K562 (cell line): Measurements from ENCODE around the gene ADGRF5. TPM values are rescaled to one million over a fixed set of nuclear protein-coding genes. Genes with fewer than 3 reads are reported as not detected.

ENCODE experiments used
- ATAC-seq: fragments of 200-7000 bp; cut with Tn5 transposase; 3 replicates; pipeline ENCODE4 v1.9.1; 2020; ENCODE audit warnings: moderate library complexity
- BruUV-seq: library from RNA; stranded (reverse); fragments of 400-500 nt; replicated peaks from 2 replicates; lab custom pipeline; 2021; lab: Mats Ljungman, UMichigan
- CTCF ChIA-PET: fragments of 300-600 bp; formaldehyde crosslinking; extraction: SDS; loops from one replicate; lab custom pipeline; 2021; ENCODE audit warnings: low intra/inter-chr PET ratio; lab: Yijun Ruan, JAX
- POLR2A ChIA-PET: fragments of 300-600, 350-650 bp; sonication (Branson Sonifier 250); formaldehyde crosslinking; extraction: SDS; loops from one replicate; lab custom pipeline; 2021; ENCODE audit warnings: antibody characterized with exemption, inconsistent platforms; lab: Yijun Ruan, JAX
- DNase-seq, 4 experiments: peaks; one replicate each; pipeline versions ENCODE4 v3.0.0 to v3.0.0-alpha.2; 2011 to 2018; ENCODE audit warnings: low spot score in 3 of 4, mixed read lengths in 3 of 4; ENCODE audit errors: extremely low read depth in 1 of 4
- FAIRE-seq: peaks from 2 replicates; lab custom pipeline; 2011; peaks lifted over from hg19 to GRCh38; lab: Jason Lieb, UNC
- H2AFZ ChIP-seq: 2 replicates; pipeline ENCODE4 v1.6.0; 2011; ENCODE audit warnings: low read depth, low read length, control low read depth, inconsistent platforms
- H3K27ac ChIP-seq: fragments of 200-600 bp; 3 replicates; pipeline ENCODE4 v1.8.0; 2011; ENCODE audit warnings: low read depth, mild to moderate bottlenecking, control low read depth, inconsistent platforms, low read length, moderate library complexity, mixed read lengths; ENCODE audit errors: extremely low read depth
- H3K27me3 ChIP-seq, 2 experiments: fragments of 300-600 bp in 1 of 2; 2 replicates in 1 of 2; 3 replicates in 1 of 2; pipeline versions ENCODE4 v1.6.0 to v1.8.0; 2011; ENCODE audit warnings: inconsistent platforms in 2 of 2, low read length in 2 of 2, mild to moderate bottlenecking in 1 of 2, mixed read lengths in 1 of 2, moderate library complexity in 1 of 2; ENCODE audit not compliant: control insufficient read depth in 2 of 2, insufficient read depth in 2 of 2
- H3K36me3 ChIP-seq: fragments of 300-600 bp; 3 replicates; pipeline ENCODE4 v1.8.0; 2011; ENCODE audit warnings: mild to moderate bottlenecking, low read length, inconsistent platforms; ENCODE audit not compliant: control insufficient read depth, insufficient read depth
- H3K4me1 ChIP-seq, 2 experiments: fragments of 200-600 bp in 1 of 2; replicated peaks in 1 of 2; 2 replicates in 1 of 2; 3 replicates in 1 of 2; pipeline versions ENCODE4 v1.5.1 to v1.8.0; 2011; ENCODE audit warnings: inconsistent platforms in 2 of 2, low read length in 2 of 2, mild to moderate bottlenecking in 1 of 2, mixed read lengths in 1 of 2, moderate library complexity in 1 of 2; ENCODE audit not compliant: control insufficient read depth in 2 of 2, insufficient read depth in 2 of 2
- H3K4me2 ChIP-seq: 2 replicates; pipeline ENCODE4 v1.6.1; 2011; ENCODE audit warnings: low read length, control low read depth, inconsistent platforms, mixed read lengths; ENCODE audit not compliant: insufficient read depth
- H3K4me3 ChIP-seq: fragments of 200-600 bp; sonication (generic), shearing (Covaris generic); 2 replicates; pipeline ENCODE4 v1.5.1; 2016; ENCODE audit warnings: control low read depth, inconsistent platforms
- H3K79me2 ChIP-seq: fragments of 200-600 bp; 3 replicates; pipeline ENCODE4 v1.8.0; 2011; ENCODE audit warnings: low read length, inconsistent platforms; ENCODE audit not compliant: control insufficient read depth, insufficient read depth
- H3K9ac ChIP-seq, 2 experiments: 2 replicates each; pipeline versions ENCODE4 v1.6.0 to v1.6.1; 2011; ENCODE audit warnings: low read depth in 2 of 2, low read length in 2 of 2, control low read depth in 1 of 2, inconsistent platforms in 1 of 2, mild to moderate bottlenecking in 1 of 2, mixed read lengths in 1 of 2; ENCODE audit not compliant: insufficient read depth in 1 of 2
- H3K9me1 ChIP-seq: one replicate; pipeline ENCODE4 v1.6.0; 2011; ENCODE audit warnings: inconsistent platforms, mild to moderate bottlenecking, low read length, moderate library complexity; ENCODE audit not compliant: control insufficient read depth, insufficient read depth
- H3K9me3 ChIP-seq: replicated peaks from 2 replicates; pipeline ENCODE4 v1.5.1; 2011; ENCODE audit warnings: low read depth, low read length, inconsistent platforms; ENCODE audit not compliant: control insufficient read depth, insufficient read depth
- H4K20me1 ChIP-seq: replicated peaks from 2 replicates; pipeline ENCODE4 v1.6.1; 2011; ENCODE audit warnings: low read length, inconsistent platforms, mixed read lengths; ENCODE audit not compliant: control insufficient read depth, insufficient read depth
- HMG20A ChIP-seq: fragments of 450-650 bp; formaldehyde crosslinking; conservative IDR thresholded peaks from 2 replicates; pipeline ENCODE4 v1.4.0; 2020; ENCODE audit warnings: mild to moderate bottlenecking, mixed read lengths
- KLF16 ChIP-seq: IDR thresholded peaks from 2 replicates; pipeline ENCODE4 v1.6.1; 2016; ENCODE audit warnings: antibody characterized with exemption
- NR2C2 ChIP-seq, 2 experiments: fragments of 200-800 bp in 1 of 2; sonication (Bioruptor generic) in 1 of 2; sonication (generic) in 1 of 2; formaldehyde crosslinking in 1 of 2; IDR thresholded peaks; 2 replicates each; pipeline versions ENCODE4 v1.6.1 to v1.8.0; 2016 to 2022; ENCODE audit warnings: mild to moderate bottlenecking in 1 of 2, missing compliant biosample characterization in 1 of 2, missing genetic modification characterization in 1 of 2, missing genetic modification reagents in 1 of 2
- RCOR1 ChIP-seq, 2 experiments: IDR thresholded peaks; 2 replicates each; pipeline ENCODE4 v1.6.1; 2012; ENCODE audit warnings: low read depth in 2 of 2, low read length in 2 of 2, borderline replicate concordance in 1 of 2, improper control_type of control experiment in 1 of 2
- SIN3A ChIP-seq, 2 experiments: fragments of 150-350 bp in 1 of 2; IDR thresholded peaks; 2 replicates each; pipeline ENCODE4 v1.6.1; 2011 to 2016; ENCODE audit warnings: borderline replicate concordance in 2 of 2, low read depth in 2 of 2, low read length in 2 of 2, mild to moderate bottlenecking in 2 of 2, moderate library complexity in 2 of 2; ENCODE audit not compliant: control insufficient read depth in 1 of 2
- SMAD1 ChIP-seq: fragments of 150-350 bp; IDR thresholded peaks from 2 replicates; pipeline ENCODE4 v1.6.1; 2014; ENCODE audit warnings: low read length, low read depth; ENCODE audit not compliant: partially characterized antibody
- WGBS: fragments of 100-300 bp; shearing (Covaris generic); methylation state at CpG from one replicate; pipeline ENCODE4 v1.1.6; 2016; ENCODE audit warnings: low coverage, mixed read lengths; ENCODE audit not compliant: insufficient coverage; ENCODE audit errors: missing lambda C conversion rate; 5-methylcytosine and 5-hydroxymethylcytosine counted together
- in situ Hi-C: fragments of 300-500 bp; cut with MboI; formaldehyde crosslinking; loops from 4 replicates; pipeline ENCODE4 v1.15.0; 2018; ENCODE audit warnings: inconsistent platforms, mixed read lengths
- intact Hi-C: fragments of 100-400 bp; cut with micrococcal nuclease; formaldehyde crosslinking; loops from 2 replicates; pipeline ENCODE4 v1.14.2; 2022
- polyA plus RNA-seq, 8 experiments: library from polyadenylated mRNA; depleted of rRNA in 4 of 8; stranded (reverse) in 5 of 8; unstranded in 3 of 8; fragments of >200 nt; fragmentation: Nextera tagmentation in 2 of 8; fragmentation: Illumina TruSeq in 1 of 8; extraction: Ambion mirVana in 2 of 8; extraction: Trizol in 1 of 8; gene quantifications; 2 replicates each; pipeline versions ENCODE4 v1.2.1 to v1.2.3, GENCODE V29; 2011 to 2014; ENCODE audit warnings: inconsistent platforms in 1 of 8, missing spikeins in 1 of 8
- total RNA-seq, 7 experiments: library from RNA; depleted of rRNA in 6 of 7; stranded (reverse); fragments of >200 nt in 6 of 7; fragmentation: Illumina TruSeq in 2 of 7; extraction: Trizol in 2 of 7; gene quantifications; 2 replicates each; pipeline versions ENCODE4 v1.2.1 to v1.2.3, GENCODE V29; 2011 to 2021; ENCODE audit warnings: low replicate concordance in 1 of 7
- TF ChIP-seq, protein P1 (sequence below): fragments of 450-650 bp; IDR thresholded peaks from 2 replicates; pipeline ENCODE4 v1.6.1; 2016; ENCODE audit warnings: mild to moderate bottlenecking, moderate library complexity
- TF ChIP-seq, protein P2 (sequence below): conservative IDR thresholded peaks from 2 replicates; pipeline ENCODE4 v1.6.1; 2011; ENCODE audit warnings: low read depth, mild to moderate bottlenecking, low read length; ENCODE audit not compliant: control insufficient read depth

The ADGRF5 gene
- total and polyA plus RNA-seq, 9 of the 15 experiments (the other 6 are each of a cell fraction or from before 2014, with no cell fraction given) = 0.07 TPM; not detected in 8

DNA sequence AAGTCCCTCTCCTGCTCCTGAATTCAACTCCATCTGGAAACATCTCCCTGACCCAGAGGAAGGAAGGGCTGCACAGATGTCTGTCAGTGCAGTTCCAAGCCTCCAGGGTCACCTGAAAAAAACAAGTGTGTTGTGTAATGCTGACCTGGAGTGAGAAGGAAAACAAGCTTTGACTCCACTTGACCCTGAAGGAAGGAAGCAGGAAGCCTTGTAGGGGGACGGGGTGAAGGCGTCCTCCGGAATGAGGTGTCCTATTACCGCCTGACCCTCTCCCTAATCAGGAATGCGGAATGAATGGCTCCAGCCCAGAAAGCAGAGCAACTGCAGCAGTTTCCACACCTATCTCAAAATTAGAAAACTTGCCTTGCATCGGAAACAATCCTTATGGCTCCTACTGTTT is 13.9 kb upstream of the ADGRF5 start (continued):
- no peak for TF ChIP-seq SIN3A (IDR thresholded peaks at IDR 0.05; ENCODE audit: borderline replicate concordance in 2 of 2, control insufficient read depth in 1 of 2, low read depth in 2 of 2, low read length in 2 of 2)
- no peak for TF ChIP-seq HMG20A

DNA sequence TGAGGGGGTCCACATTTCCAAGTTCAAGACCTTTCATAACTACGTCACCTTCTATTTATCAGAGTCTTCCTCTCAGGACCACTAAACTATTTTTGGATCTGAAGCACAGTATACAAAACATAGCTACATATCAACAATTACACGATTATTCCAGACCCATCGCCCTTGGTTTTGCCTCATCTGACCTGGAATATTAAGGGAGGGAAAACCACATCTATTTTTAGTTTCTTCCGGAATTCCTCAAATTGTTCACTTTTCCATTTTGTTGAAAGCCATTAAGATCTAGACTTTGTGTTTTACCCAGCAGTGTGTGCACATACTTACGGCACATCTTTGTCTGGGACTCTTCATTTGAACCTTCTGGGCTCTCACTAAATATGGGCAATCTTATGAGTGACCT is 12.0 kb upstream of the ADGRF5 start:
- no peak for FAIRE-seq
- in situ Hi-C loops (no loop called here), intact Hi-C loops (no loop called here)
- no peak overlapping the region for H3K9ac ChIP-seq
- no peaks in the 10 kb centered on the region for H3K9me3 ChIP-seq
- no peaks in the 10 kb centered on the region for H3K36me3 ChIP-seq
- H3K9me1 ChIP-seq = no peaks in the 10 kb centered on the region
- no TSS peak for BruUV-seq
- H4K20me1 ChIP-seq = no peaks in the 10 kb centered on the region
- ChIA-PET POLR2A (no interaction called here), CTCF (no interaction called here)
- no peaks in the 10 kb centered on the region for H3K4me1 ChIP-seq
- no peak overlapping the region for H3K4me2 ChIP-seq
- ATAC-seq = no peak
- no peak overlapping the region for H3K4me3 ChIP-seq
- DNase-seq = no peak
- no peak overlapping the region for H2AFZ ChIP-seq
- WGBS = 2% methylated on average over 5 of the region's 5 CpGs
- H3K79me2 ChIP-seq = no peaks in the 10 kb centered on the region
- peaks cover 0 to 18% of the 10 kb centered on the region in 2 experiments; a peak in 3 of 5 replicates for H3K27me3 ChIP-seq
- no peak overlapping the region for H3K27ac ChIP-seq
- TF ChIP-seq, protein P1, sequence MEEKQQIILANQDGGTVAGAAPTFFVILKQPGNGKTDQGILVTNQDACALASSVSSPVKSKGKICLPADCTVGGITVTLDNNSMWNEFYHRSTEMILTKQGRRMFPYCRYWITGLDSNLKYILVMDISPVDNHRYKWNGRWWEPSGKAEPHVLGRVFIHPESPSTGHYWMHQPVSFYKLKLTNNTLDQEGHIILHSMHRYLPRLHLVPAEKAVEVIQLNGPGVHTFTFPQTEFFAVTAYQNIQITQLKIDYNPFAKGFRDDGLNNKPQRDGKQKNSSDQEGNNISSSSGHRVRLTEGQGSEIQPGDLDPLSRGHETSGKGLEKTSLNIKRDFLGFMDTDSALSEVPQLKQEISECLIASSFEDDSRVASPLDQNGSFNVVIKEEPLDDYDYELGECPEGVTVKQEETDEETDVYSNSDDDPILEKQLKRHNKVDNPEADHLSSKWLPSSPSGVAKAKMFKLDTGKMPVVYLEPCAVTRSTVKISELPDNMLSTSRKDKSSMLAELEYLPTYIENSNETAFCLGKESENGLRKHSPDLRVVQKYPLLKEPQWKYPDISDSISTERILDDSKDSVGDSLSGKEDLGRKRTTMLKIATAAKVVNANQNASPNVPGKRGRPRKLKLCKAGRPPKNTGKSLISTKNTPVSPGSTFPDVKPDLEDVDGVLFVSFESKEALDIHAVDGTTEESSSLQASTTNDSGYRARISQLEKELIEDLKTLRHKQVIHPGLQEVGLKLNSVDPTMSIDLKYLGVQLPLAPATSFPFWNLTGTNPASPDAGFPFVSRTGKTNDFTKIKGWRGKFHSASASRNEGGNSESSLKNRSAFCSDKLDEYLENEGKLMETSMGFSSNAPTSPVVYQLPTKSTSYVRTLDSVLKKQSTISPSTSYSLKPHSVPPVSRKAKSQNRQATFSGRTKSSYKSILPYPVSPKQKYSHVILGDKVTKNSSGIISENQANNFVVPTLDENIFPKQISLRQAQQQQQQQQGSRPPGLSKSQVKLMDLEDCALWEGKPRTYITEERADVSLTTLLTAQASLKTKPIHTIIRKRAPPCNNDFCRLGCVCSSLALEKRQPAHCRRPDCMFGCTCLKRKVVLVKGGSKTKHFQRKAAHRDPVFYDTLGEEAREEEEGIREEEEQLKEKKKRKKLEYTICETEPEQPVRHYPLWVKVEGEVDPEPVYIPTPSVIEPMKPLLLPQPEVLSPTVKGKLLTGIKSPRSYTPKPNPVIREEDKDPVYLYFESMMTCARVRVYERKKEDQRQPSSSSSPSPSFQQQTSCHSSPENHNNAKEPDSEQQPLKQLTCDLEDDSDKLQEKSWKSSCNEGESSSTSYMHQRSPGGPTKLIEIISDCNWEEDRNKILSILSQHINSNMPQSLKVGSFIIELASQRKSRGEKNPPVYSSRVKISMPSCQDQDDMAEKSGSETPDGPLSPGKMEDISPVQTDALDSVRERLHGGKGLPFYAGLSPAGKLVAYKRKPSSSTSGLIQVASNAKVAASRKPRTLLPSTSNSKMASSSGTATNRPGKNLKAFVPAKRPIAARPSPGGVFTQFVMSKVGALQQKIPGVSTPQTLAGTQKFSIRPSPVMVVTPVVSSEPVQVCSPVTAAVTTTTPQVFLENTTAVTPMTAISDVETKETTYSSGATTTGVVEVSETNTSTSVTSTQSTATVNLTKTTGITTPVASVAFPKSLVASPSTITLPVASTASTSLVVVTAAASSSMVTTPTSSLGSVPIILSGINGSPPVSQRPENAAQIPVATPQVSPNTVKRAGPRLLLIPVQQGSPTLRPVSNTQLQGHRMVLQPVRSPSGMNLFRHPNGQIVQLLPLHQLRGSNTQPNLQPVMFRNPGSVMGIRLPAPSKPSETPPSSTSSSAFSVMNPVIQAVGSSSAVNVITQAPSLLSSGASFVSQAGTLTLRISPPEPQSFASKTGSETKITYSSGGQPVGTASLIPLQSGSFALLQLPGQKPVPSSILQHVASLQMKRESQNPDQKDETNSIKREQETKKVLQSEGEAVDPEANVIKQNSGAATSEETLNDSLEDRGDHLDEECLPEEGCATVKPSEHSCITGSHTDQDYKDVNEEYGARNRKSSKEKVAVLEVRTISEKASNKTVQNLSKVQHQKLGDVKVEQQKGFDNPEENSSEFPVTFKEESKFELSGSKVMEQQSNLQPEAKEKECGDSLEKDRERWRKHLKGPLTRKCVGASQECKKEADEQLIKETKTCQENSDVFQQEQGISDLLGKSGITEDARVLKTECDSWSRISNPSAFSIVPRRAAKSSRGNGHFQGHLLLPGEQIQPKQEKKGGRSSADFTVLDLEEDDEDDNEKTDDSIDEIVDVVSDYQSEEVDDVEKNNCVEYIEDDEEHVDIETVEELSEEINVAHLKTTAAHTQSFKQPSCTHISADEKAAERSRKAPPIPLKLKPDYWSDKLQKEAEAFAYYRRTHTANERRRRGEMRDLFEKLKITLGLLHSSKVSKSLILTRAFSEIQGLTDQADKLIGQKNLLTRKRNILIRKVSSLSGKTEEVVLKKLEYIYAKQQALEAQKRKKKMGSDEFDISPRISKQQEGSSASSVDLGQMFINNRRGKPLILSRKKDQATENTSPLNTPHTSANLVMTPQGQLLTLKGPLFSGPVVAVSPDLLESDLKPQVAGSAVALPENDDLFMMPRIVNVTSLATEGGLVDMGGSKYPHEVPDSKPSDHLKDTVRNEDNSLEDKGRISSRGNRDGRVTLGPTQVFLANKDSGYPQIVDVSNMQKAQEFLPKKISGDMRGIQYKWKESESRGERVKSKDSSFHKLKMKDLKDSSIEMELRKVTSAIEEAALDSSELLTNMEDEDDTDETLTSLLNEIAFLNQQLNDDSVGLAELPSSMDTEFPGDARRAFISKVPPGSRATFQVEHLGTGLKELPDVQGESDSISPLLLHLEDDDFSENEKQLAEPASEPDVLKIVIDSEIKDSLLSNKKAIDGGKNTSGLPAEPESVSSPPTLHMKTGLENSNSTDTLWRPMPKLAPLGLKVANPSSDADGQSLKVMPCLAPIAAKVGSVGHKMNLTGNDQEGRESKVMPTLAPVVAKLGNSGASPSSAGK = no peak
- TF ChIP-seq, protein P2, sequence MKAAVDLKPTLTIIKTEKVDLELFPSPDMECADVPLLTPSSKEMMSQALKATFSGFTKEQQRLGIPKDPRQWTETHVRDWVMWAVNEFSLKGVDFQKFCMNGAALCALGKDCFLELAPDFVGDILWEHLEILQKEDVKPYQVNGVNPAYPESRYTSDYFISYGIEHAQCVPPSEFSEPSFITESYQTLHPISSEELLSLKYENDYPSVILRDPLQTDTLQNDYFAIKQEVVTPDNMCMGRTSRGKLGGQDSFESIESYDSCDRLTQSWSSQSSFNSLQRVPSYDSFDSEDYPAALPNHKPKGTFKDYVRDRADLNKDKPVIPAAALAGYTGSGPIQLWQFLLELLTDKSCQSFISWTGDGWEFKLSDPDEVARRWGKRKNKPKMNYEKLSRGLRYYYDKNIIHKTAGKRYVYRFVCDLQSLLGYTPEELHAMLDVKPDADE = no peak
- no peak for TF ChIP-seq KLF16
- TF ChIP-seq NR2C2 (CRISPR knock-in tag; IDR thresholded peaks at IDR 0.05) = no peak
- TF ChIP-seq NR2C2 (tag; IDR thresholded peaks at IDR 0.05) = no peak
- TF ChIP-seq RCOR1 (IDR thresholded peaks at IDR 0.05; ENCODE audit: borderline replicate concordance in 1 of 2, low read depth in 2 of 2, low read length in 2 of 2) = no peak
- no peak for TF ChIP-seq SMAD1
